Activated CD4-positive, CD25-positive, alpha-beta regulatory T cell treated with anti-CD3 and anti-CD28 coated beads, Interleukin-2, amount 50 U/mL, for 24 hours (primary cell): ENCODE data around the gene HMGN3.

Experiments
- ATAC-seq, 2 donors: fragments of 150-1000 bp; cut with Tn5 transposase; one replicate each; pipeline ENCODE4 v1.10.0; 2021; ENCODE audit warnings: mild to moderate bottlenecking in 1 of 2, moderate library complexity in 1 of 2

Gene HMGN3

DNA sequence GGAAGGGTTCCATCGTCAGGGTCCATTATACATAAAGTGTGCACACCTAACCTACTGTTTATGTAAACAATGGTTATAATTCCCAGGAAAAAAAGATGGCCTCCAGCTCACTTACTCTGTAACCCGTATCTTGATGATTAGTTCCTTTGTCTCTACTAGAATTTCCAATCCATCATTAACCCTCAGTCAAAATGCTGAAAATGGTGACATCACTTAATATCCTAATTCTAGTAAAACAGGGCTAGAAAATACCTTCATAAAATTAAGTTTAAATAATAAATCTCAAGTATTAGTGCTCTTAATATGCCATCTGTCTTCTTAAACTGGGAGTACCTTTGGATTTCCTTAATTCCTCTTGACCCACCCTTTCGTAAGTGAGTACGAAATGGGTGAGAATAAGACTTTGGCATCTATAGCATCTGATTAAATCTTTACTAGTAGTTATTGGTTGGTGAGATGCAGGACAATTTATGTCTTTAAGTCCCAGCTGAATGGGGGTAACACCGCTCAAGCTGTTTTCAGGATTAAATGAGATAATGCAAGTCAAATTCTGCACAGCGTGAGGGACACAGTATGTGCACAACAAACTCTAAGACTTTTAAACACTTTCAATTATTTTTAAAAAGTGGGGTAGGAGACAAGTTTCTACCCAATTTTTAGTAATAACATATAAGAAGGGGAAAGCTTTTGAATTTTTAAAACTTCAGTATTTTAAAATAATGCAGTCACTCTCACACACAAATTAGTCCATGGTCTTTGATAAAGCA is 1.6 kb downstream of the HMGN3 start:
- no peak for ATAC-seq

GRCh38 chr6:79231666-79232065 is 2.8 kb downstream of the HMGN3 start:
- ATAC-seq: no peak

- no peak for ATAC-seq
Measured at GRCh38 chr6:79231101-79231500, 3.4 kb downstream of the HMGN3 start.

- no peak for ATAC-seq
Measured at GRCh38 chr6:79230149-79230548, 4.3 kb downstream of the HMGN3 start.

GRCh38 chr6:79227445-79227844 is 7.0 kb downstream of the HMGN3 start:
- ATAC-seq: no peak

GRCh38 chr6:79226660-79227059 is 7.8 kb downstream of the HMGN3 start:
- ATAC-seq: no peak

GRCh38 chr6:79225717-79226599 is 8.5 kb downstream of the HMGN3 start:
- ATAC-seq: no peak

- ATAC-seq: no peak
Measured at GRCh38 chr6:79223611-79224404, 10.7 kb downstream of the HMGN3 start.

DNA sequence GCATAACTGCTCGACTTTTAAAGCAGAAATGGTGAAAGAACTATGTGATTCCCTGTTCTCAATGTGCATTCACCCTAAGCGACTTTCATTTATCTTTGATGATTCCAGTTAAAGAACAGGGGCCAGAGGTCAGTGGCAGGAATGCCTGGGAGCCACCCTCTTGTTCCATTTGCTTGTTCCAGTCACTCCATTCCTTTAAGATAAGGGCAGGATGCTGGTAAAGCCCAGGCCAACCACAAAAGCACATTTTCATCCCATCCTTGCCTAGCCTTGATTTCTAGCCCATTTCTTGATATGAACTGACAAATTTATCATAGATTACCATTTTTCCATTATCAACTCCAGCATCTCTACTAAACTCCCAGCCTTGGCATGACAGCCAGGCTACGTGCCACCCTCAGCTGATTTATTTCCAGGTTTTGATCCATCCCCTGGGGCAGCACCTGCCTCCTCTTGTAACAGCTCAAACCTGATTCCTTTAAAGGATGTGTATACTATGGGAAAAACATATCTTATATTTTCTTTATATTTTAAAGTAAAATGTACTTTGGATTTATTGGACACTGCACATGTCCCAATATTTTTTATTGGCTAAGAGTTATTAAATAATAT is 19.2 kb downstream of the HMGN3 start:
- no peak for ATAC-seq

- ATAC-seq: no peak
Measured at GRCh38 chr6:79212859-79213258, 21.6 kb downstream of the HMGN3 start.

DNA sequence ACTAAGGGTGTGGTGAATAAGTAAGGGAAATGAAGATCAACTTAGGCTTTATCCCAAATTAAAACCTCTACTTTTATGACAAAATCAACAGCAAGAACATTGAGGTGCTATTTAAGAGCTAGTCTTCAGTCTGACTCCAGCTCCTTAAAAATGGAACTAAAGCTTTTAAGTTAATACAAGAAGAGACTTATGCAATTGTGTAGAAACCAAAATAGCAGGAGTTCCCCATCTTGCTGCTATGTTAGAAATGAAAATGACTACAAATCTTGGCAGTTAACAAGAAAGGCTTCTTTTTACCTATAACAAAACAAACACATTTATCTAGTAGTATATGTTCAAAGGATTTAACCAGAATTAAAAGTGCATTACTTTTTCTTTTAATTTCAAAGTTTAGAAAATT is 25.7 kb downstream of the HMGN3 start:
- no peak for ATAC-seq

- ATAC-seq: no peak
Measured at GRCh38 chr6:79203753-79204253, 30.7 kb downstream of the HMGN3 start.

GRCh38 chr6:79202556-79202955 is 31.9 kb downstream of the HMGN3 start:
- ATAC-seq: no peak

DNA sequence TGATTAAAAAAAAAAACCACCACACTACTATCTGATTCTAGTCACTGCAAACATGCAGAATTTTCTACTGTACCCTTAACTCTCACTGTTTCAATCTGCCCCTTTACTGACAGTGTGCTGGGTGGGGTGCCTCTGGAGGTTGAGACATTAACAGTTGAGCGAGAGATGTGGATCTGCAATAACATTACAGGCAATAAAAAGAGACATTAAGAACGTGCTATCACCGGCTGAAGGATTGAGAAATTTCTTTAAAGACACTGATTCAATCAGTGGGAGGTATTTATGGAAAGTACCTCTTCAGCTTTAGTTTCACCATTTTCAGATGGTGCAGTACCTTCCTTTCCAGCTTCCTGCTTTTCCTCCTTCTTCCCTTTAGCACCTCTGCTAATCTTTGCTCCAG is 32.5 kb downstream of the HMGN3 start:
- ATAC-seq: no peak

DNA sequence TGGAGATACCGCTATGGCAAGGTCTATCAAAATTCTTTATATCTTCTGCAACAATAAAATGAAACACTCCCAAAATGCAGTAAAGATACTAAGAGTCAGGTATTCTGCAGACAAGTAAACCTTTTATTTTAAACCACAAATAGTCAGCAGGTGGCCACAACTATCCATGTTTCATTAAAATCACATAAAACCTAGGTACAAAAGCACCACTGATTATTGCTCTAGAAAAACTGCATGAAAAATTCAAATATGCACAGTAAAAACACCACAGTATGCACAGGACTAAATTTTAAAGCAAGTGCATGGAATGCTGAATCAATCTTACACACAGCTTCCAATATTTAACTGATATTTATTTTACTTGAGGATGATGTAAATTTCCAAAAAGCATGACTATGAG is 33.3 kb downstream of the HMGN3 start:
- no peak for ATAC-seq

GRCh38 chr6:79196912-79197311 is 37.6 kb downstream of the HMGN3 start:
- ATAC-seq: no peak

- no peak for ATAC-seq
Measured at GRCh38 chr6:79193971-79194370, 40.5 kb downstream of the HMGN3 start.

DNA sequence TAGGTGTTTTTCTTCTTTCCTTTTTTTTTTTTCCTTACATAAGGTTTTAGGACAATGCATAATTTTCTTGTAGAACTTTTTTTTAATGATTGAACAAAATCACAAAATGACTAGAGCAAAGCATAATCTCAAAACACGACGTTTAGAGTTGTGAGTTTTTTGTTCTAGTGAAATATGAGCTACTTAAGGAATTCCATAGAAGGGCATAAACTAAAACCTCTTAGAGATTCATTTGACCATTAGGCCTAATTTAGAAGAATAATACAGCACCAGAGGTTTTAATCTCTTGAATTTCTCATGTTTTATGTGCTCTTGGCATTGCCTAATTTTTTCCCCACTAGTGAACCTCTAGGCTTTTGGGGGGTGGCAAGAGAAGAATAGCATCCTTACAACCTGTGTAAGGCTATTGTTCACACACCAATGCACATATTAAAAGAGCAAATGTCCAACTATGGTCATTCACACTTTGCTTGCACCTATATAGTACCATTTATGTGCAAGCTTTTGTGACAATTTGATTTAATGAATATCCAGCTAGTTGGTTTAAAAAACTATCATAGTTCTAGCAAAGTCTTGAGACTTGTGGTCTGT is 44.6 kb downstream of the HMGN3 start:
- ATAC-seq: no peak

DNA sequence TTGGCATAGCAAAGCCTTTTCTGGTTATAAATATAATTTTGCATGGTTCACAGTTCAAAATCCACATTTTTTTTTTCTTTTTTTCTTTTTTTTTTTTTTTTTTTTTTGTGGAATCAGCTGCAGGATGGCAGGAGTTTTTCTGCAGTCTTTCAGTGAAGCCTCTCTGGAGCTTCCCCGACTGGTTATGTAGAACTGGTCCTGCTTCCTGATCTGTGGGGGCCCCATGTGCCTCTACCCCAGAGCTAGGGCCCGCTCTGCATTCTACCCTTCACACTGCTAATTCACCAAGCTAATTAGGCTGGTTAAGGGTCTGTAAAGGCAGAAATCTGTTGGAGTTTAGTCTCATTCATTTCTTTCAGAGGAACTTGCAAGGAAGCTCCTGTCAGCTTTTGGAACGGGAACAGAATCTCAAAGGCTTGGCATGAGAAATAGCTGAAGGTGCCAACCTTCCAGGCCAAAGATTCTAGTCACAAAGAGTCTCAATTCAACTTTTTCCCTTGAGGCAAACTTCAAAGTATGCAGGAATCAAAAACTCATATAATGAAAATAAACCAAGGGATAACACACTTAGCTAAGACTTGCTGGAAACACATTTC is 45.5 kb downstream of the HMGN3 start:
- ATAC-seq: no peak

GRCh38 chr6:79188107-79188506 is 46.4 kb downstream of the HMGN3 start:
- ATAC-seq: no peak

DNA sequence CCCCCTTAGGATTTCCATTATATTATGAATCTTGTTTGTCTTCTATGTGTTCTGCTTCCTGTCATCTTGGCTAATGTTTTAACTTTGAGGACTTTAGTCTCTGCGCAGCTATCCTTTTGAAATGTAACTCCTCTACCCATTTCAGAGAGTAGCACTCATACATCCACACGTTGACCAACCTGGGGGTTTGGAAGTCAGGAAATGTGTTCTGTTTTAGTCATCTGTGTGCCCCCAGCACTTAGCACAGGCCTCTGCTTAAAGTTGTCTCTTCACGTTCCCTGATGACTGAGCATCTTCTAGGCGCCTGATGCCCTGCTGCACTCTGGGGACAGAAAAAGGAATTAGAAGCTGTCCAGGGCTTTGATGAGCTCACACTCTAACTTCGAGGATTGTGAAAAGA is 47.9 kb downstream of the HMGN3 start:
- no peak for ATAC-seq

GRCh38 chr6:79184641-79185040 is 49.8 kb downstream of the HMGN3 start:
- no peak for ATAC-seq
